ENCODE measurements around the gene SKAP1.

- TF ChIP-seq CTCF (IDR thresholded peaks at IDR 0.05), result no peak
- no peak for TF ChIP-seq POLR2A (IDR thresholded peaks at IDR 0.05)
These were observed 190.9 kb downstream of the SKAP1 start for GRCh38 chr17:48238933-48239602.
